Measurements from ENCODE around the gene HYPK. TPM values are rescaled to one million over a fixed set of nuclear protein-coding genes. Genes with fewer than 3 reads are reported as not detected.

The HYPK gene, protein sequence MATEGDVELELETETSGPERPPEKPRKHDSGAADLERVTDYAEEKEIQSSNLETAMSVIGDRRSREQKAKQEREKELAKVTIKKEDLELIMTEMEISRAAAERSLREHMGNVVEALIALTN
- total RNA-seq (2014; rRNA removed; shearing (Covaris generic)) (7.2 and 9.4 TPM in 2 replicates), polyA plus RNA-seq (2016; fragmentation: Nextera tagmentation; extraction: Ambion mirVana) (39.6 and 40.1 TPM in 2 replicates)
- long read RNA-seq, transcript HYPK-202 (4 exons, 1,051 nt): major isoform, 43 of 43 reads
- long read RNA-seq, partial matches to known transcripts: 0 of 43 reads
- long read RNA-seq, other reads (novel, unspliced or antisense): 0 of 43 reads

DNA sequence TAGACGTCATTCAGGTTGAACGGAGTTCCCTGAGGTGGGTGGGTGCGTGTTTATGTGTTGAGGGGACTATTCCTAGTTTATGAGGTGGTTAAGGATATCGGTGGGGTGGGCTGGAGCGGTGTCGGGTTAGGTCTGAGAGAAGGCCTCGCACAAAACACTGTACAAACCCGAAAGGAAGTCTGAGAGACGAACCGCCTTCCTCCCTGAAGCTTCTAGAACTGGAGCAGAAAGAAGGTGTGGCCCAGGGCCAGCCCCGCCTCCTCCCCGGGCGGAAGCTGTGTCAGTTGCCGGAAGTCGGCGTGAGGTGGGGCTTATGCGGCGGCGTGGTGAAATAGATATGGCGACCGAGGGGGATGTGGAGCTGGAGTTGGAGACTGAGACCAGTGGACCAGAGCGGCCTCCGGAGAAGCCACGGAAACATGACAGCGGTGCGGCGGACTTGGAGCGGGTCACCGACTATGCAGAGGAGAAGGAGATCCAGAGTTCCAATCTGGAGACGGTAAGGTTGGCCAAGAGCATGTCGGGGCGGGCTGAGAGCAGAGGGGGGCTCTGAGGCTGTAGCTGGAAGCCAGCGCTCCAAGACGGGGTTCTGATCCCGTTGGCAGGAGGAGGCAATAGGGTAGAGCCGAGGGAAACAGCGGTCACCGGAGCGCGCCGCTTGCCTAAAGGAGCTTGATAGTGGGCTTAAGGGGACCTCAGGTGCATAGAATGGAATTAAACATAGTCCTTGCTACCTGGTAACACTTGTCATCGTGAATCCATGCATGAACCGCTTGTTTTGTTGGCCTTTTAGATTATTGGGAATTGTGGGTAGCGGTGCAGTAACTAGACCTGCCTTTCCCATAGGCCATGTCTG, at the start of gene HYPK:
Gene HYPK, plus strand, starts transcription at position 314 of the 856 bp plus-strand sequence. Its CDS starts 24 bp downstream, at position 338.
- Histone ChIP-seq H4K20me1 (replicated peaks; ENCODE audit: insufficient read depth) (peaks cover 2% of the 10 kb centered on the region; the same call in 1 of the 2 replicates), H2AFZ (peak within 1 kb of the TSS; percentile 49; the same call in 1 of the 2 replicates), H3K36me3 (ENCODE audit: insufficient read depth) (peaks cover 9% of the 10 kb centered on the region), H3K27me3 (ENCODE audit: insufficient read depth) (no peaks in the 10 kb centered on the region), H3K9me2 (ENCODE audit: insufficient read depth) (no peaks in the 10 kb centered on the region), H3K79me2 (replicated peaks; ENCODE audit: insufficient read depth) (peaks cover 15% of the 10 kb centered on the region), H3K4me2 (peak within 1 kb of the TSS; percentile 88), H3K27ac (ENCODE audit: low read depth) (peak within 1 kb of the TSS; percentile 94), H3K4me3 (peak within 1 kb of the TSS; percentile 89), H3F3A (replicated peaks; ENCODE audit: low read depth) (peaks cover 41% of the 10 kb centered on the region), H3K4me1 (ENCODE audit: insufficient read depth) (peaks cover 28% of the 10 kb centered on the region)
- Mint-ChIP-seq H3K4me1 (peaks cover 38% of the 10 kb centered on the region), H3K27ac (peak within 1 kb of the TSS; percentile 98), H3K9me3 (no peaks in the 10 kb centered on the region), H3K27me3 (ENCODE audit: insufficient read depth, low read depth, poor library complexity) (peaks cover 12% of the 10 kb centered on the region), H3K36me3 (ENCODE audit: low read depth) (peaks cover 71% of the 10 kb centered on the region), H3K4me3 (peak within 1 kb of the TSS; percentile 99)
- DNase-seq (ENCODE audit: low spot score): peak; percentile 93
- TF ChIP-seq CREB1 (CRISPR knock-in tag; IDR thresholded peaks at IDR 0.05; ENCODE audit: low read depth): peak; percentile 42; the same call in 1 of the 2 replicates
- no peak for TF ChIP-seq EZH2phosphoT487 (IDR thresholded peaks at IDR 0.05; ENCODE audit: unreplicated experiment)
- no peak for TF ChIP-seq ZNF114 (CRISPR knock-in tag; IDR thresholded peaks at IDR 0.05)
- TF ChIP-seq, protein P1, sequence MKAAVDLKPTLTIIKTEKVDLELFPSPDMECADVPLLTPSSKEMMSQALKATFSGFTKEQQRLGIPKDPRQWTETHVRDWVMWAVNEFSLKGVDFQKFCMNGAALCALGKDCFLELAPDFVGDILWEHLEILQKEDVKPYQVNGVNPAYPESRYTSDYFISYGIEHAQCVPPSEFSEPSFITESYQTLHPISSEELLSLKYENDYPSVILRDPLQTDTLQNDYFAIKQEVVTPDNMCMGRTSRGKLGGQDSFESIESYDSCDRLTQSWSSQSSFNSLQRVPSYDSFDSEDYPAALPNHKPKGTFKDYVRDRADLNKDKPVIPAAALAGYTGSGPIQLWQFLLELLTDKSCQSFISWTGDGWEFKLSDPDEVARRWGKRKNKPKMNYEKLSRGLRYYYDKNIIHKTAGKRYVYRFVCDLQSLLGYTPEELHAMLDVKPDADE (IDR thresholded peaks at IDR 0.05): peak; percentile 30; the same call in 1 of the 2 replicates
- peak; percentile 92 for TF ChIP-seq POLR2AphosphoS5 (IDR thresholded peaks at IDR 0.05; ENCODE audit: low read depth)
- TF ChIP-seq ZNF462 (CRISPR knock-in tag; IDR thresholded peaks at IDR 0.05): no peak
- peak; percentile 84 for ATAC-seq
